Memory B cell (primary cell): ENCODE results near the gene TMEM31.

Source experiments
- ATAC-seq: fragments of 150-1000 bp; cut with Tn5 transposase; 2 replicates; pipeline ENCODE4 v1.10.0; 2021; ENCODE audit warnings: low read depth, mild to moderate bottlenecking, moderate library complexity
- DNase-seq, 2 donors: peaks; one replicate each; pipeline ENCODE4 v3.0.0; 2022; ENCODE audit warnings: low spot score in 2 of 2
- H3K27ac Mint-ChIP-seq: one replicate; pipeline ENCODE4 v1.8.0; 2022; ENCODE audit warnings: mild to moderate bottlenecking, moderate library complexity, mixed read lengths
- H3K27me3 Mint-ChIP-seq: one replicate; pipeline ENCODE4 v1.8.0; 2022; ENCODE audit warnings: mixed read lengths
- H3K36me3 Mint-ChIP-seq: one replicate; pipeline ENCODE4 v1.8.0; 2022; ENCODE audit warnings: mild to moderate bottlenecking, mixed read lengths
- H3K4me1 Mint-ChIP-seq: one replicate; pipeline ENCODE4 v1.8.0; 2022; ENCODE audit warnings: mixed read lengths
- H3K4me3 Mint-ChIP-seq: one replicate; pipeline ENCODE4 v1.8.0; 2022; ENCODE audit warnings: mild to moderate bottlenecking, moderate library complexity, mixed read lengths
- H3K9me3 Mint-ChIP-seq: one replicate; pipeline ENCODE4 v1.8.0; 2022; ENCODE audit warnings: mixed read lengths

The TMEM31 gene, protein sequence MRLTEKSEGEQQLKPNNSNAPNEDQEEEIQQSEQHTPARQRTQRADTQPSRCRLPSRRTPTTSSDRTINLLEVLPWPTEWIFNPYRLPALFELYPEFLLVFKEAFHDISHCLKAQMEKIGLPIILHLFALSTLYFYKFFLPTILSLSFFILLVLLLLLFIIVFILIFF

DNA sequence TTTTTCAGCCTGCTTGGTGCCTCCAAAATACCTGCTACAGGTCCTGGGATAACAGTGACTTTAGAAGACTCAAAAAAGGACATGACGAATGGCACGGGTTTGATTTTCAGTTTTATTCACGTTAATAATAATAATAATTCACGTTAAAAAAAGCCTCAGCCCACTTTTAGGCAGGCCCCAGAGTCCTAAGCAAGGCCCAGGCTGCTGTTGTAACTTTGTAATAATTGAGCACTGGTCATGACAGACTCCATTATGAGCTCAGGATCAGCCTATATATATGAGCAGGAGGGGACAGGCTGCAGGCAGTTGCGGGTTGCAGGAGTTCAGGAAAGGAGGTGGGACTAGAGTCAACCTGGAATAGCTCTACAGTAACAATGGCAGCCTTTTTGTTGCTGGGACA is at the start of gene TMEM31:
Gene TMEM31 (plus strand): TSS at position 301 of the 400 bp plus-strand sequence. CDS start 1,350 bp downstream, outside the sequence.
- Mint-ChIP-seq H3K27me3 (no peaks in the 10 kb centered on the region), H3K9me3 (no peaks in the 10 kb centered on the region), H3K27ac (no peak within 1 kb of the TSS), H3K36me3 (no peaks in the 10 kb centered on the region), H3K4me3 (no peak within 1 kb of the TSS), H3K4me1 (no peaks in the 10 kb centered on the region)
- DNase-seq (no peak), ATAC-seq (no peak)

GRCh38 chrX:103663981-103664762 is 46.5 kb upstream of the TMEM31 start:
- no peak overlapping the region for H3K4me3 Mint-ChIP-seq
- H3K9me3 Mint-ChIP-seq = peaks cover 2% of the 10 kb centered on the region
- H3K27ac Mint-ChIP-seq = no peak overlapping the region
- peaks cover 6% of the 10 kb centered on the region for H3K27me3 Mint-ChIP-seq
- no peak for DNase-seq
- no peaks in the 10 kb centered on the region for H3K4me1 Mint-ChIP-seq
- no peak for ATAC-seq
- no peaks in the 10 kb centered on the region for H3K36me3 Mint-ChIP-seq

DNA sequence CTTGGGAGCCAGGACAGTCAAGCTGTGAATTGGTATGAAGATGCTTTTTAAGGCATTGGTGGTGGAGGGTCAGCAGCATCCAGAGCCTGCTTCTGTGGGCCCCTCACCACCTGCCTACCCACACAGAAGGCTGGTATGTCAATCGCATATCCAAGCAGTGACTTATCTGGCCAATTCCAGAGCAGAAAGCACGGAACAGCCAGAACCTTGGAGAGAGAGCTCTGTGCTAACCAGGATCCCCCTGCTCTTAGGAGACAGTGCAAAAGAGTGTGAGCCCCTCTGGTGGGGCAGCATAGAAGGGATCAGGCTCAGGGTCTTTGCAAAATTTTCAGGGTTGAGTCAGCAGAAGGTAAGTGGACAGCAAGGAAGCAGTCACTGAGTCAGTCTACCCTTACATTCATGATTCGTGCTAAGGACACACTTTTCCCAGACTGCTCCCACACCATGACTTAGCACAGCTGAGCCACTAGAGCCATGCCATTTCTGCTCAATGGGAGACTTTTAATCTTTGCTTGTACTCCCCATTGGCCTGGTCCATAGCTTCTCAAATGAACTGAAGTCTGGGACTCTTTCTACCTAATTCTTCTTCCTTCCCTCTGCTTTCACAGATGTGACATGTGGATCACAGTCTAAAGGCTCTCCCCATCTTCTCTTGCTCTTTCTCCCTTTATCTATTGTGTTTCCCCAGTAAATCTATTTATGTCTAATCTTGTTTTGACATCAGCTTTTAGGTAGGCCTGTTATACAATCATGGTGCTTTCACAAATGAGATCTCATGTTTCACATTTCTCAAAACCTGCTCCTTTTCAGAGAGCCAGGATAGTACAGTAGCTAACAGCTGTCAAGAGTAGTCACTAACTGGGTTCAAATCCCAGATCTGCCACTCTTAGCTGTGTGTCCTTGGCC is 44.3 kb upstream of the TMEM31 start:
- ATAC-seq (no peak), DNase-seq (no peak)
- no peak overlapping the region for H3K27ac Mint-ChIP-seq
- peaks cover 4% of the 10 kb centered on the region for H3K27me3 Mint-ChIP-seq
- no peak overlapping the region for H3K4me3 Mint-ChIP-seq
- H3K36me3 Mint-ChIP-seq = no peaks in the 10 kb centered on the region
- H3K4me1 Mint-ChIP-seq = no peaks in the 10 kb centered on the region
- H3K9me3 Mint-ChIP-seq = no peaks in the 10 kb centered on the region

DNA sequence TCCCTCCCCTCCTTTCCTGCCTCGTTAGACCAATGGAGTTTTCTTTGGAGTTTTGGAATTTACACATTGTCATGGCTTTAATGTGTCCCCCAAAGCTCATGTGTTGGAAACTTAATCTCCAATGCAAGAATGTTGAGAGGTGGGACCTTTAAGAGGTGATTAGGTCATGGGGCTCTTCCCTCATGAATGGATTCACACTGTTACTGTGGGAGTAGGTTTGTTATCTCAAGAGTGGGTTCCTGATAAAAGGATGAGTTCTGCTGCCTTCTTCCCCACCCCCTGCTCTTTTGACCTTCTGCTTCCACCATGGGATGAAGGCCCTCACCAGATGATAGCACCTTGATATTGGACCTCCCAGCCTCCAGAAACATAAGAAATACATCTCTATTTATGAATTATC is 41.0 kb upstream of the TMEM31 start:
- Mint-ChIP-seq H3K4me3 (no peak overlapping the region), H3K36me3 (no peaks in the 10 kb centered on the region), H3K9me3 (no peaks in the 10 kb centered on the region), H3K27me3 (no peaks in the 10 kb centered on the region), H3K27ac (no peak overlapping the region), H3K4me1 (no peaks in the 10 kb centered on the region)
- ATAC-seq = no peak
- DNase-seq = no peak

- no peak overlapping the region for H3K4me3 Mint-ChIP-seq
- ATAC-seq (no peak), DNase-seq (no peak)
- H3K9me3 Mint-ChIP-seq = no peaks in the 10 kb centered on the region
- H3K36me3 Mint-ChIP-seq = peaks cover 20% of the 10 kb centered on the region
- no peaks in the 10 kb centered on the region for H3K4me1 Mint-ChIP-seq
- H3K27ac Mint-ChIP-seq = no peak overlapping the region
- H3K27me3 Mint-ChIP-seq = no peaks in the 10 kb centered on the region
These were observed 35.9 kb upstream of the TMEM31 start for GRCh38 chrX:103674531-103675454.

DNA sequence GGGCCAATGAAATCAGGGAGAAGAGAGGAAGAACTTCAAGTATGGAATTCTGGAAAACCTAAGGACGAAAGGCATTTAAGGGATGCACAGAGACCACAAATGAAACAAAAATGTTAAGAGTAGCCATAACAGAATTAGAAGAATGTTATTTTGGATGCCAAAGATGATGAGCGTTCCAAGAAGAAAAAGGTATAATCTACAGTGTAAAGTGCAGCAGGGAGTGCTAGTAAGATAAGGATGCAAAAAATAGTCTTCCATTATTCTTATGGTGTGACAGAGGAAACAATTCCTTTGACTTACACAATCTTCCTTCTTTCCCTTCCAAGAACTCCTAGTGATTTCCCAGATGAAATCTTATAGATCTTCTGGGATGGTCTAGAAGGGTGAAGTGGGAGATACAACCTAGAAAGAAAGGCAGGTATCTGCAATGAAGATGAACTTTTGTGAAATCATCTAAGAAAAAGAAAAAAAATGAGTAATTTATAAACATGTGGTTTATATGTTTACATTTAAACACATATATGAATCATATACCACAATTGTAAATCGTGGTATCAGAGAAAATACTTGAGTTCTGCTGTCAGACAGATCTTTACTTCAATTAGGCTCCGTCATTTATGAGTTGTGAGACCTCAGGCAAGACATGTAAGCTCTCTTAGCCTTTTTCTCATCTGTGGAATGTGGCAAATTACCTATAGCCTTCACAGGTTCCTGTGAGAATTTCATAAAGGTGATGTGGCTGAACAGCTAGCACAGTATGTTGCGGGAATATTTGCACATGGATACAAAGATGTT is 32.3 kb upstream of the TMEM31 start:
- H3K27ac Mint-ChIP-seq = no peak overlapping the region
- peaks cover 20% of the 10 kb centered on the region for H3K36me3 Mint-ChIP-seq
- ATAC-seq (no peak), DNase-seq (no peak)
- no peaks in the 10 kb centered on the region for H3K27me3 Mint-ChIP-seq
- H3K4me3 Mint-ChIP-seq = no peak overlapping the region
- H3K4me1 Mint-ChIP-seq = no peaks in the 10 kb centered on the region
- no peaks in the 10 kb centered on the region for H3K9me3 Mint-ChIP-seq

DNA sequence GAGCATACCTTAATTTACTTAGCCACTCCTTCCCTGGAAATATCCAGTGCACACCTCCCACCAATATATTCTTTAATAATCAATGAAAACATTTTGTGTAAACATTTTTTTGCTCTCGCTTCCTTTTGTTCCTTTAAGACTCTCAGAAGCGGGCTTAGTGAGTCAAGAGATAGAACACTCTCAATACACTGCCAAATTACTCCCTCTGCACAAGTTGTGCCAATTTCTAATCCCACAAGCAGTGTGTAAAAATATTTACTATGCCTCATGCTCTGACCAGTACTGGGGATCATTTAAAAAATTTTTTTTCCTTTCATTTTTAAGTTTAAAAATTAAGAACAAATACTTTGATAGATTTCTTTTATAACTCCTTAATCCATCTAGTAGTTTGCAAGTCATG is 29.3 kb upstream of the TMEM31 start:
- H3K27ac Mint-ChIP-seq = no peak overlapping the region
- no peaks in the 10 kb centered on the region for H3K4me1 Mint-ChIP-seq
- DNase-seq (no peak), ATAC-seq (no peak)
- no peaks in the 10 kb centered on the region for H3K27me3 Mint-ChIP-seq
- no peak overlapping the region for H3K4me3 Mint-ChIP-seq
- no peaks in the 10 kb centered on the region for H3K9me3 Mint-ChIP-seq
- H3K36me3 Mint-ChIP-seq = peaks cover 22% of the 10 kb centered on the region

DNA sequence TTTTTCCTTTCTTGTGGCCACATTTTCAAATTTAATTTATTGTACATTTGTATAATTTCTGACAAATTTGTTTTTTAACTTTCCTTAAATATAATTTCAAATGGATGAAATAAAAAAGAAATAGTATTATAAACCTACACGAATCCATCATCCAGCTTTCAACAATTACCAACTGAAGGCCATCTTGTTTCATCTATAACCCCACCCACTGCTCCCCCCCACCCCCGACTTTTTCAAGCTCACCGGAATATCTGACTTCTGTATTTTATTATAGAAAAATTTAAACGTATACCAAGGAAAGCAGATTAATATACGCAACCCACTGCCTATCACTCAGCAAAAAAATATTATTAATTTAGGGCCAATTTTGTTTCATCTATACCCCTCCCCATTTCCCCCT is 25.3 kb upstream of the TMEM31 start:
- ATAC-seq (no peak), DNase-seq (no peak)
- no peak overlapping the region for H3K27ac Mint-ChIP-seq
- peaks cover 4% of the 10 kb centered on the region for H3K36me3 Mint-ChIP-seq
- peak overlapping the region; percentile 68 for H3K4me3 Mint-ChIP-seq
- no peaks in the 10 kb centered on the region for H3K27me3 Mint-ChIP-seq
- H3K4me1 Mint-ChIP-seq = no peaks in the 10 kb centered on the region
- no peaks in the 10 kb centered on the region for H3K9me3 Mint-ChIP-seq

- no peak within 1 kb of the TSS for H3K27ac Mint-ChIP-seq
- ATAC-seq (peak; percentile 81), DNase-seq (peak; percentile 54 to 79)
- H3K4me1 Mint-ChIP-seq = no peaks in the 10 kb centered on the region
- H3K4me3 Mint-ChIP-seq = peak within 1 kb of the TSS; percentile 68
- H3K9me3 Mint-ChIP-seq = no peaks in the 10 kb centered on the region
- no peaks in the 10 kb centered on the region for H3K27me3 Mint-ChIP-seq
- peaks cover 4% of the 10 kb centered on the region for H3K36me3 Mint-ChIP-seq
These were observed 24.3 kb upstream of the TMEM31 start, which contains the start of gene MORF4L2 for GRCh38 chrX:103686199-103687072. TSS of gene MORF4L2 (minus strand) at chrX:103686699. CDS start at chrX:103677027, 9,672 bp downstream.

DNA sequence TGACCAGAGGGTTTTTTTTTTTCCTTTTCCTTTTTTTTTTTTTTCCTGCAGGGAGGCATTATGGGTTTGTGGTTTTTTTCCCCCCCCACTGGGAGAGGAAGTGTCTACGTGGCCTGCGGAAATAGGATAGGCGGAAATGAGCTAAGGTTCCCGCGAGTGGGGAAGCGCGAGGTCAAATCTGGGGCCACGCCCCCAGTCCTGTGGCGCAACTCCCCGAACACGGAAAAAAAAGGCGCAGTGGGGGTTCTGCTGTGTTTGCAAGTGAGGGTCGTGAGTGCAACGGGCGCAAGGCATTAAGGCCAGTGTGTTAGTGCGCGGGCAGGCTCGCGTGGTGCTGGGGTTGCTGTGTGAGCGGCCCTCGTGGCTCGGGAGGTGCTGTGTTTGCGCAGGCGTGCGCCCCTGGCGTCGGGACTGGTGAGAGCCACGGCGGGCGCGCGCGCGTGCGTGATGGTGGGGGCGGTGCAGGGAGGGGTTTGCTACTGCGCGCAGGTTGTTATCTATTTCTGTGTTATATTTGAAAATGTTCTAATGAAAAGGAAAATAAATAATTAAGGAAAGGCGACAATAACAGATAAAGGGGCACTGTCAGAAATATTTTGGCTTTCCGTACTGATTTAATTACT is 23.5 kb upstream of the TMEM31 start:
- ATAC-seq = peak; percentile 64
- H3K36me3 Mint-ChIP-seq = peaks cover 4% of the 10 kb centered on the region
- no peaks in the 10 kb centered on the region for H3K4me1 Mint-ChIP-seq
- no peak overlapping the region for H3K27ac Mint-ChIP-seq
- no peaks in the 10 kb centered on the region for H3K9me3 Mint-ChIP-seq
- no peaks in the 10 kb centered on the region for H3K27me3 Mint-ChIP-seq
- H3K4me3 Mint-ChIP-seq = no peak overlapping the region
- DNase-seq = peak; percentile 82 to 84

DNA sequence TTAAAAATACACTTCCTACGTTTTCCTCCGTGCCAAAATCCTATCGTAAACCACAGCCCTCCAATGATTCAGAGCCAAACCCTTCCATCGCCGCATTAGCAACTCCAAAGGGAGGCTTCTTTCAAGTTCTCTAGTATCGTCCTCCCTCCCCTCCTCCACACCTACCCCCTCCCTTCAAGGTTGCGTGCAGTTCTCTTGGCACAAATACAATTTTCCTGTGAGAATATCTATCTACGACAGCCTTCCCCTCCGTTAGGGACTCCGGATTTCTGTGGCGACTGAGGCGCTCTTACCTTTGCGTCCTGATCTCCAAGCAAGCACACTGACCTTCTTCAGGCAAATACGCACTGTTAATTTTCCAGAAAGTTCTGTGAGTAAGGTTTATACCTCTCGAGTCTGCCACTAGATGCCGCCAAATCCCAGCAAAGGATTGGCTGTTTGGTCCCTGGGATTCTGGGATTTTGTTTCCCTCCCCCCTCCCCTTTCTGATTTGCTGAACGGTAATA is 23.0 kb upstream of the TMEM31 start:
- ATAC-seq (no peak), DNase-seq (peak; percentile 17 to 35)
- Mint-ChIP-seq H3K4me1 (no peaks in the 10 kb centered on the region), H3K9me3 (no peaks in the 10 kb centered on the region), H3K27me3 (no peaks in the 10 kb centered on the region), H3K4me3 (no peak overlapping the region), H3K27ac (no peak overlapping the region), H3K36me3 (peaks cover 4% of the 10 kb centered on the region)
